HG02970 (cell line): Measurements from ENCODE around the gene ZBTB40.

Experiments
- ATAC-seq: cut with Tn5 transposase; IDR thresholded peaks from one replicate; pipeline ENCODE4 v1.9.1; 2021; ENCODE audit warnings: mild to moderate bottlenecking, moderate library complexity, moderate number of reproducible peaks; ENCODE audit not compliant: unreplicated experiment, low FRiP score

Gene ZBTB40

DNA sequence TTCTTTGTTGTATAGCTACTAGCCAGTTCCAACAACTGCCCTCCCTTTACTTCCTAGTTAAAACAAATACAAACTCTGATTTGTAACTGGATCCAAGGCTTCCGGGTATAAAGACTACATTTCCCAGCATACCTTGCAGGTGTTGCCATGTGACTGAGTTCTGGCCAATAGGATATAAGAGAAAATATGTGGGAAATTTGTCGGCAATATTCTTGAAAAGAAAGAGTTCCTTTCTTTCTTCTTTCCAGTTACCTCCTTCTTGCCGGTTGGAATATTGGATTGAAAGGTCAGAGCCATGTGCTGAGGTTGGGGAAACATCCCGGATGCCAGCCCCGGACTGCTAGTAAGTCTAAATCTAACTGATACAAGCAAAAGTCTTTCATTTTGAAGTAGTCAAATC is 23.0 kb upstream of the ZBTB40 start:
- no peak for ATAC-seq

DNA sequence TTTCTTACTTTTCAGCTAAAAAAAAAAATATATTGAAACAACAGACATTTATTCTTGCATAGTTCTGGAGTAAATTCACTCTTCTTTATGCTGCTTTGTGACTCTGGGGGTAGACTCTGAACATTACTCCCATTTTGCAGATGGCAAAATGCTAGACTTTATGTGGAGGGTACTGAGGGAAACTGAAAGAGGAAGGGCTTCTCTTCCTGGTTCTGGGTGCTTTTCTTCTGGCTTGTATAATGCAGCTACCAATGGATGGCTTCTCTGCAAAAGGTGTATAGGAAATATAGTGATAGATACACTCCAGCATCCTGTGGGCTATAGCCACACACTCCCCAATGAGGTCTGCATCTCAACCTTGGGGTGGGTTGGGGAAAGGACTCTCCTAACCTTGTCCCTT is 19.7 kb upstream of the ZBTB40 start:
- ATAC-seq = no peak

DNA sequence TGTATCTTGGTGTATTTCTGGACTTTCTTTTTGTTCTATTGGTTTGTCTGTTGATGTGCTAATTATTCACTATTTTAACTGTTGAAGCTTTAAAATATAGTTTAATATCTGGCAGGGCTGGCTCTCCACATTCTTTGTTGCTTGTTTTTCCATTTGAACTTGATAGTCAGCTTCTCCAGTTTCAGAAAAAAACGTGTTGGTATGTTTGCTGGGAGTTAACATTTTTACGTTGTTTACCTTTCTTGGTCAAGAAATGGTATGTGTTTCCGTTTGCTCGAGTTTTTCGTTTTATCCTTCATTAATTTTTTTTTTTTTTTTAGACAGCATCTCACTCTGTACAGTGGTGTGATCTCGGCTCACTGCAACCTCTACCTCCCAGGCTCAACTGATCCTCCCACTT is 16.9 kb upstream of the ZBTB40 start:
- ATAC-seq = no peak

GRCh38 chr1:22436948-22437347 is 14.7 kb upstream of the ZBTB40 start:
- ATAC-seq = no peak

GRCh38 chr1:22437573-22437972 is 14.1 kb upstream of the ZBTB40 start:
- no peak for ATAC-seq

DNA sequence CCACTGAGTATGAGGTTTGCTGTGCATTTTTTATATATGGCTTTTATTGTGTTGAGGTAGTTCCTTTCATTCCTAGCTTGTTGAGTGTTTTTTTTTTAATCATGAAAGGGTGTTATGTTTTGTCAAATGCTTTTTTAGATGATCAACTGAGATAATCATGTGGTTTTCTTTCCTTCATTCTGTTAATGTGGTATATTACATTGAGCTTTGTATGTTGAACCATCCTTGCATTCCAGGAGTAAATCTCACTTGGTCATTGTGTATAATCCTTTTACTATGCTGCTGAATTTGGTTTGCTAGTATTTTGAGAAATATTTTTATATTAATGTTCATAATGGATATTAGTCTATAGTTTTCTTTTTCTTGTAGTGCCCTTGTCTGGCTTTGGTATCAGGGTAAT is 11.1 kb upstream of the ZBTB40 start:
- no peak for ATAC-seq

DNA sequence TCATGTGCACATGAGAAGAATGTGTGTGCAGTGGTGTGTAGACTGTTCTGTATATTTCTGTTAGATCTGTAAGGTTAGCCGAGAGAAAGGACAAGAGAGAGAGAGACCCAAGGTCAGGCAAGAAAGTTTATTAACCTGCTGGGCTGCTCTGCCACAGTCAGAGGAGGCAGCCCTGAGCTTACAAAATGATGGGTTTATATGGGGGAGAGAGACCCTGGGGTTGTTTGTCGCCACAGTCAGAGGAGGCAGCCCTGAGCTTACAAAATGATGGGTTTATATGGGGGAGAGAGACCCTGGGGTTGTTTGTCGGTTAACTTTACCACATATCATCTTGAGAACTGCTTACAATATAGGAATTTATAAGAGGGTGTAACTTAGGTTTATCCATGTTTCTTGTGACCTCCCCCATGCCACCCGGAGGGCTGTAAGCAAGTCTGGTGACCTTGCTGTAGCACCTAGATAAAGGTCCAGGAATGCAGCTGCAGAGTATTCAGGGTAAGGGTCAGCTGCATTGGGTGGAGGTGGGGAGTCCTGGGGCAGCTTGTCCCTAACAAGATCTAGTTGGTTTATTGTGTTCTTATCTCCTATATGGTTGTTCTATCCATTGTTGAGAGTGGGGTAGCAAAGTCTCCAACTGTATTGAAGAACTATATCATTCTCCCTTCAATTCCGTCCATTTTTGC is 9.3 kb upstream of the ZBTB40 start:
- no peak for ATAC-seq

GRCh38 chr1:22443332-22443731 is 8.3 kb upstream of the ZBTB40 start:
- ATAC-seq = no peak

- no peak for ATAC-seq
Measured at GRCh38 chr1:22444856-22445255, 6.8 kb upstream of the ZBTB40 start.

DNA sequence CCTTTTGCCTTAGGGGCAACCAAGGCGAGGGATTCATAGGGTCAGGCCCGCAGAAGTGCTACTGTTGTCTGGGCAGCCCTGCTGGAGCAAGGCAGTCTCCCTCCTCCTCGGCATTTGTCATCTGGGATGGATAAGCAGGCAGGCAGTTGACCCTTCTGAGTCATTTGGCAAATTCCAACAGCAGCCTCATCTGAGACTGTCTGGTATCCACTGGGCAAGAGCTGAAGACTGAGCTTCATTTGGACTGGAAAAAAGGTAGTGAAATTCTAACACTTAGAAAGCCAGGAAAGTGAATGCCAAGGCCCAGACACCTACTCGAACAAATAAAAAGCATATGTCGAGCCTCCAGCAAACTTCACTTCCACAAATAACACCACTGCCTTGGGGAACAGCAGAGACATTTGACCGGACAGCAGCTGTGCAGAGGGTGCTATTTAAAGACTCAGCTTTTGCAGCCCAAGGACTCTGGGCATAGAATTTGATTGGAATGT is 4.0 kb upstream of the ZBTB40 start:
- ATAC-seq = no peak

DNA sequence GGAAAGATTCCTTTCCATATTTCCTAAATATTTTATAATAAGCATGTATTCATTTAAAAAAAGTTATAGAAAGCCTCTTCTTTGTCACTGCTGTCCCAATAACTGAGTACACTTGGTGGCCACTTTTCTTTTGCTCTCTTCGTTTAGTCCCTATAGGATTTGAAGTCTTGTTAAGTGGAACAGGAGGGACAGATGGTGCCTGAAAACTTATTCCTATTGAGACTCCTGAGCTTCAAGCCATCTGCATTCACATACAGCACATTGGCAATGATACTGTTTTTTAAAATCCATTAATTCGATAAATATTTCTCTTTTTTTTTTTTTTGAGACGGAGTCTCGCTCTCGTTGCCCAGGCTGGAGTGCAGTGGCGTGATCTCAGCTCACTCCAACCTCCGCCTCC is 2.0 kb upstream of the ZBTB40 start:
- no peak for ATAC-seq

- no peak for ATAC-seq
Measured at GRCh38 chr1:22450351-22451021, 1.2 kb upstream of the ZBTB40 start.

- peak; percentile 21 for ATAC-seq
Measured at GRCh38 chr1:22452481-22452957, 868 bp downstream of the ZBTB40 start.

GRCh38 chr1:22453181-22453580 is 1.5 kb downstream of the ZBTB40 start:
- ATAC-seq = no peak

GRCh38 chr1:22454476-22455056 is 2.9 kb downstream of the ZBTB40 start:
- no peak for ATAC-seq

DNA sequence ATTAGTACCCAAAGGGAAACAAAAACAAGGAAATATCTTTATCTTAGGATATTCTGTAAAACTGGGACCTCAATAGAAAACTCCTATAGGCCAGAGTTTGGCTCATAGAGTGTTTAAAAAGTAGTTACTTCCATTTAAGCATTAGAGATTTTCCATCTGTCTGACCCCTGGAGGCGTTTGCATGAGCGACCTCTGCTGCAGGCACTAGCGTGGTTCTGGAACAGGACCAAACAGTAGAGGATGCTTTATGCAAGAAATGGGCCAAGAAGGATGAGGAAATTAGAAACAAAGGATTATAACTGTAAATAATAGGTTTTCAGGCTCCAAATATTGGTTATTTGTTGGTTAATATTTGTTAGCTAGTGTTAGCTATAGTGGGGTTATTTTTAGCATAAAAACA is 5.7 kb downstream of the ZBTB40 start:
- no peak for ATAC-seq

GRCh38 chr1:22457836-22458235 is 6.2 kb downstream of the ZBTB40 start:
- ATAC-seq = no peak

DNA sequence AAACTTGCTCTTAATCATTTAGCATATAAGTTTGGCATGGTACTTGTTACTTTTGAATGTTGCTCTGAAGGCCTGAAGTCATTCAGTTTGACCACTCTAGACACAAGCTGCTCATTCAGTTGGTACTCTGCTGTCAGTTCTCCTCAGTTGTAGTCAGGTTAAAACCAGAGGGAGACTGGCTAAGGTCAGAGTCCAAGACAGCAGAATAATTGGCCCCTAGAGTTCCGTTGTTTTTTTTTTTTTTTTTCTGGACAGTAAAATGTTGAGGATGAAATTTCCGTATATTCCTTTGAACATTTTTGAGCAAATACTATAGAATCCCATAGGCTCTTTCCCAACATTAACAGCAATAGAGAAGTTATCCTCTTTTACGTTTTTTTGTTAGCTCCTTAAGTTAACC is 9.4 kb downstream of the ZBTB40 start:
- no peak for ATAC-seq

DNA sequence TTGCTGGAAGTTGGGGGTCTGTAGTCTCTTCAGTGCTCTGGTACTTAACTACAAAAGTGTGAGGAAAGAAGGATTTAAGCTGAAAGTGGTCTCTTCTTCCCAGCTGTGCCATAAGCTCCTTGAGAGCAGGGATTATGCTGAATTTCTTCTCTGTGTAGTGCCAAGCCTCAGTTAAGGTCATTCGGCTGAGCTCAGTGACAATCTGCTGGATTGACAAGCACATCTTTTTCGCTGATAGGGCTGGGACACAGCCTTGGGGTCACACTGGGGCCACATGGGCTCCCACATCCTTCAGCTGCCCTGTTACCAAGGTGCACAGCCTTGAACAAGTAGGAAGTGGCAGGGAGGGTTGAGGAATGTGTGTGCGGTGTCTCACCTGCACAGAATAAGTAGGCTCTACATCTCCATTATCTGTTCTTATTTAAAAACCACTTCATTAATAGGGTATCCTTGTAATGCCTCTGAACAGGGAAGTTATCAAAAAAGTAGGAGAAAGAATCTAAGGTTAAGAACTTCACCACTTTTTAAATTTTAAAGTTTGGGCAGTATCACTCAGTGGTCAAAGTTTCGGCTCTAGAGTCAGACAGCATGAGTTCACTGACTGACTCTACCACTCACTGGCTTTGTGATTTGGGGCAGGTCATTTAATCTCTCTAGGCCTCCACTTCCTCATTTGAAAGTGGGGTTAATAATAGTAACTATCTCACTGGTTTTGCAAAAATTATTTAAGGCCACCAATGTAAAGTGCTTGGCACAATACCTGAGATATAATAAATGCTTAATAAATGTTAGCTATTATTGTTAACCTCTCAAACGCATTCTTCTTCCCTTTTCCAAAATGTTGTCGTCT is 10.3 kb downstream of the ZBTB40 start:
- no peak for ATAC-seq

DNA sequence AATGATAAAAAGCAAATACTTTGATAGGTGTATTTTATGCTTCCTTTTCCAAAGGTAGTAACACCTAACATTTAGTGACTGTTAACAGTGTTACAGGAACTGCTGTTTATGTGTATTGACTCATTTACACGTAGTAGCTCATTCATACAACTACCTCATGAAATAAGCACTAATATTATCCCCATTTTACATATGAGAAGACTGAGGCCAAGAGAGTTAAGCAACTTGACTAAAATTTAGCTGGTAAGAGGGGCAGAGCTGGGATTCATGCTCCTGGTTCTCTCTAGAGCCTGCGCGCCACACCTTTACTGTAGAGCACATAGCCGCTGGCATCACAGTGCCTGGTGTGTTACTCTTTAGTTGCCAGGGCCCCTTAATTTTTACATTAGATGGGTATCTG is 11.3 kb downstream of the ZBTB40 start:
- no peak for ATAC-seq
